ENCODE measurements around the gene OR2V1. TPM values are rescaled to one million over a fixed set of nuclear protein-coding genes. Genes with fewer than 3 reads are reported as not detected.
"Not testable (repeated sequence)": the region's sequence is repeated elsewhere in the genome, so short reads cannot be mapped to it uniquely, and the experiment has no call there.

OR2V1 gene
- total and polyA plus RNA-seq, 2 experiments from 2014 or later = not detected

DNA sequence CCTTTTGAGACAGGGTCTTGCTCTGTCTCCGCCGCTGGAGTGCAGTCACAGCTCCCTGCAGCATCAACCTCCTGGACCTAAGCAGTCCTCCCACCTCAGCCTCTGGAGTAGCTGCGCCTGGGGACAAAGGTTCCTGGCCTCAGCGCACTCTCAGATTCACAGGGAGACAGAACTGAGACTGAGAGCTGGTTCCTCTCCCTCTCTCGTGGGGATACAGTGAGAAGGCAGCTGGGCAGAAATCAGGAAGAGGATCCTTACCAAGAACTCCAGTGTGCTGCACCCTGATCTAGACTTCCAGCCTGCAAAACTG, 26.8 kb downstream of the OR2V1 start:
- not testable (repeated sequence) for H3K79me2 ChIP-seq (replicated peaks; ENCODE audit: insufficient read depth); H4K20me1 ChIP-seq (replicated peaks; ENCODE audit: insufficient read depth); H3K9me2 ChIP-seq (ENCODE audit: insufficient read depth); H3K27ac ChIP-seq (ENCODE audit: low read depth); H3K27ac Mint-ChIP-seq; H3K36me3 ChIP-seq (ENCODE audit: insufficient read depth); H3K9me3 Mint-ChIP-seq; H3K36me3 Mint-ChIP-seq (ENCODE audit: low read depth)
- Histone ChIP-seq H3K4me1 (ENCODE audit: insufficient read depth) (peaks cover 12% of the 10 kb centered on the region), H2AFZ (peak overlapping the region; percentile 99), H3K4me3 (peak overlapping the region; percentile 51), H3K4me2 (peak overlapping the region; percentile 78), H3K27me3 (ENCODE audit: insufficient read depth) (peaks cover 38% of the 10 kb centered on the region), H3F3A (replicated peaks; ENCODE audit: low read depth) (peaks cover 12% of the 10 kb centered on the region; the same call in 1 of the 2 replicates)
- DNase-seq (ENCODE audit: low spot score) = peak; percentile 45
- Mint-ChIP-seq H3K4me1 (peaks cover 27% of the 10 kb centered on the region), H3K27me3 (ENCODE audit: insufficient read depth, low read depth, poor library complexity) (peaks cover 38% of the 10 kb centered on the region), H3K4me3 (peak overlapping the region; percentile 78)
- TF ChIP-seq, protein P1, sequence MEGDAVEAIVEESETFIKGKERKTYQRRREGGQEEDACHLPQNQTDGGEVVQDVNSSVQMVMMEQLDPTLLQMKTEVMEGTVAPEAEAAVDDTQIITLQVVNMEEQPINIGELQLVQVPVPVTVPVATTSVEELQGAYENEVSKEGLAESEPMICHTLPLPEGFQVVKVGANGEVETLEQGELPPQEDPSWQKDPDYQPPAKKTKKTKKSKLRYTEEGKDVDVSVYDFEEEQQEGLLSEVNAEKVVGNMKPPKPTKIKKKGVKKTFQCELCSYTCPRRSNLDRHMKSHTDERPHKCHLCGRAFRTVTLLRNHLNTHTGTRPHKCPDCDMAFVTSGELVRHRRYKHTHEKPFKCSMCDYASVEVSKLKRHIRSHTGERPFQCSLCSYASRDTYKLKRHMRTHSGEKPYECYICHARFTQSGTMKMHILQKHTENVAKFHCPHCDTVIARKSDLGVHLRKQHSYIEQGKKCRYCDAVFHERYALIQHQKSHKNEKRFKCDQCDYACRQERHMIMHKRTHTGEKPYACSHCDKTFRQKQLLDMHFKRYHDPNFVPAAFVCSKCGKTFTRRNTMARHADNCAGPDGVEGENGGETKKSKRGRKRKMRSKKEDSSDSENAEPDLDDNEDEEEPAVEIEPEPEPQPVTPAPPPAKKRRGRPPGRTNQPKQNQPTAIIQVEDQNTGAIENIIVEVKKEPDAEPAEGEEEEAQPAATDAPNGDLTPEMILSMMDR (conservative IDR thresholded peaks at IDR 0.05; ENCODE audit: low read depth in 2 of 2) = peak in 1 of 2 experiments; percentile 7; a peak in 1 of 4 replicates
- peak; percentile 72 for TF ChIP-seq EZH2 (IDR thresholded peaks at IDR 0.05; ENCODE audit: low read depth, unreplicated experiment)
- peak; percentile 6 for ATAC-seq

DNA sequence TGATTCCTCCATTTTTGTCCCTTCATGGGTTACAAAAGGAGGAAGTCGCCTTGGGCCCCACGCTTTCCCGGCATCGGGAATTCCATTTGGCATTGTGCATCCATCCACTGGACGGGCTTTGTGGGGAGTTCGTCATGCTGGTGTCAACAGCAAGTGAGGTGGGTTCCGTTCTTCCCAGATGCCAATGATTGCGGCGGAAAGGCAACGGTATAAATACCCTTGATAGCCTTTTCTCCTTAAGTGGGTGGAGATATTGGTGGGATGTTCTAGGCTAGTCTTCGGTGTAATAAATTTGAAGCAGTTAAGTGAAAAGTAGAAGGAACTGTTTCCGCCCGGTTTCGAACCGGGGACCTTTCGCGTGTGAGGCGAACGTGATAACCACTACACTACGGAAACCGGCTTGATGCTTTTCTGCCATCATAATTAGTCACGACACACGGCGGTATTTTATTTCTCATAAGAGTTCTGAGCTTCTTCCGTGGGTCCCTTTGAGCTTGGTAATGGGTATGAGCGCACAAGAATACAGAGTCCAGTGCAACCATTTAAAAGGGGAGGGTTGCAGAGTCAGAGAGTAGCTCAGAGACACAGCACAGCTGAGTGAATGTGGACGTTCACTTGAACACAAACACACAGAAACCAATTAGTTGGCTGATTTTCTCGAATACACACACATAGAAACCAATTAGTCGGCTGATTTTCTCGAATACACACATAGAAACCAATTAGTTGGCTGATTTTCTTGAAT, 28.9 kb downstream of the OR2V1 start:
- not testable (repeated sequence) for H3K27ac ChIP-seq (ENCODE audit: low read depth); H3K4me1 ChIP-seq (ENCODE audit: insufficient read depth); H4K20me1 ChIP-seq (replicated peaks; ENCODE audit: insufficient read depth); H3K79me2 ChIP-seq (replicated peaks; ENCODE audit: insufficient read depth); H3K27ac Mint-ChIP-seq; H3K4me3 ChIP-seq; H2AFZ ChIP-seq; H3K9me2 ChIP-seq (ENCODE audit: insufficient read depth); H3K9me3 Mint-ChIP-seq; H3K4me2 ChIP-seq; DNase-seq (ENCODE audit: low spot score); H3K36me3 ChIP-seq (ENCODE audit: insufficient read depth); H3K36me3 Mint-ChIP-seq (ENCODE audit: low read depth); H3K4me3 Mint-ChIP-seq
- Mint-ChIP-seq H3K27me3 (ENCODE audit: insufficient read depth, low read depth, poor library complexity) (peaks cover 38% of the 10 kb centered on the region), H3K4me1 (peaks cover 15% of the 10 kb centered on the region)
- peaks cover 16% of the 10 kb centered on the region; the same call in 1 of the 2 replicates for H3F3A ChIP-seq (replicated peaks; ENCODE audit: low read depth)
- peak; percentile 23 for ATAC-seq
- peaks cover 41% of the 10 kb centered on the region for H3K27me3 ChIP-seq (ENCODE audit: insufficient read depth)

DNA sequence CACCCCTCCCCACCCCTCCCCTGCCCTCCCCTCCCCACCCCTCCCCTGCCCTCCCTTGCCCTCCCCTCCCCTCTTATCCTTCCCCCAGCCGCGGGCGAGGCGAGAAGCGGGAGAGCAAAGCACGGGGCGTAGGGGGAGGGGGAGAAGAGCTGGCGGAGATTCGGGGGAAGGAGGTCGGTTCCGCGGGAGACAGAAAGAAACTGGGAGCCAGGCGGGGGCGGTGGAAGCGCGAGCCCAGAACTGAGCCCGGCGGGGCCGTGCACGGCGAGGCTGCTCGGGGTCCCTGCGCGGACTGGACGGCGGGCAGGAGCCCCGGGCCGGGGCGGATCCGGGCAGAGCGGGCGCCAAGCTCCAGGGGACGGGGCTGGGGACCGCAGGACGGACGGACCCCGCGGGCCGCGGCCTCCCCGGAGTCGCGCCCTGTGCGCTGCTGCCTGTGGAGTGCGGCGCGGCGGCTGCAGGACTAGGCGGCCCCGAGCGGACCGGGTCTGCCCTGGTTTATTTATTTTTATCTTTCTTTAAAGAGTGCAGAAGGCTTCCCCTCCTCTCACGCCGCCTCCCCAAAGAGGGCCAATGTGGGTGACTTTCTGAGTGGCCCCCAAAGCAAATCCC, 29.8 kb downstream of the OR2V1 start:
- H2AFZ ChIP-seq; H4K20me1 ChIP-seq (replicated peaks; ENCODE audit: insufficient read depth); H3K36me3 Mint-ChIP-seq (ENCODE audit: low read depth); H3K4me1 ChIP-seq (ENCODE audit: insufficient read depth); H3K9me3 Mint-ChIP-seq; H3K27ac ChIP-seq (ENCODE audit: low read depth); H3K4me2 ChIP-seq; H3K9me2 ChIP-seq (ENCODE audit: insufficient read depth); DNase-seq (ENCODE audit: low spot score); H3K4me3 Mint-ChIP-seq; H3K79me2 ChIP-seq (replicated peaks; ENCODE audit: insufficient read depth); H3K27ac Mint-ChIP-seq; H3K36me3 ChIP-seq (ENCODE audit: insufficient read depth): not testable (repeated sequence)
- Histone ChIP-seq H3K27me3 (ENCODE audit: insufficient read depth) (peaks cover 40% of the 10 kb centered on the region), H3F3A (replicated peaks; ENCODE audit: low read depth) (peaks cover 16% of the 10 kb centered on the region; the same call in 1 of the 2 replicates), H3K4me3 (peak overlapping the region; percentile 43; the same call in 1 of the 2 replicates)
- Mint-ChIP-seq H3K4me1 (peaks cover 15% of the 10 kb centered on the region), H3K27me3 (ENCODE audit: insufficient read depth, low read depth, poor library complexity) (peaks cover 36% of the 10 kb centered on the region)
- ATAC-seq = peak; percentile 2
